HG03520 (cell line): ENCODE data around the gene LDB1.
A peak's percentile ranks its signal among the peaks of the same experiment; 100 is the strongest.

Experiments used
- ATAC-seq: cut with Tn5 transposase; IDR thresholded peaks from one replicate; pipeline ENCODE4 v1.9.1; 2021; ENCODE audit warnings: mild to moderate bottlenecking, moderate library complexity; ENCODE audit not compliant: unreplicated experiment

Gene LDB1

DNA sequence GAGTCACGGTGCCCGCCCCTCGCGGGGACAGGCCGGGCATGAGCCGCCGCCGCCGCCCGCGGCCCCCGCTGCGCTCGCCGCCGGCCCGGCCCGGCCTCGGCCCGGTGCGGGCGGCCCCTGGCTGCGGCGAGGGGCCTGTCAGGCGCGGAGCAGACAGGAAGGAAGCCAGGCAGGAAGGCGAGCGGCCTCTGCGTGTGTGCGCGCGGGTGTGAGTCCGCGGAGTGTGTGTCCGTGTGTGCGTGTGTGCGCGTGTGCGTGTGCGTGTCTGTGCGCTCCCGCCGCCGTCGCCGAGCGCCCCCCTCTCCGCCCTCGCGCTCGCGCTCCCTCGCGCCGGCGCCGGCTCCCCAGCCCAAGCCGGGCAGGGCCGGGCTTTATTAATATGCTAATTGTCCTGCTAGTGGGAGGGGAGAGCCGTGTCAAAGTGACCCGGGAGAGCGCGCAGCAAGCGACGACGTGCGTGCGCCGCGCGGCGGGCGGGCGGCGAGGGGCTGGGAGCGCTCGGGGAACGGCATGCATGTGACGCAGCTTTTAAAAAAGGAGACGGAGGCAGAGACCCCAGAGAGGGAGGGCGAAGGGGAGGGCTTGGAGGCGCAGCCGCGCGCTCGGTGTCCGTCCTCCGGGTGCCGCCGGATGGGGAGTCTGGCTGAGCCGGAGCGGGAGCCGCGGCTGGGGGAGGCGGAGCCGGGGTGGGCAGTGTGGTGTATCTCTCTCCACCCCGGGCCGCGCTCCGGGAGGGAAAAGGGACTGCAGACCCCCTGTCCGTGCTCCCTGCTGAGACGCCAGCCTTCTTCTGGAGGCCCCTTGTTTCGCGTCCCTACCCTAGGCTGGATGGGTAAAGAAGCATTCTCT lies at the start of gene LDB1:
LDB1 (minus strand) TSS at position 227 of the 849 bp plus-strand sequence. CDS start 258 bp downstream, outside the sequence.
- ATAC-seq, result peak; percentile 66

- no peak for ATAC-seq
Observed at GRCh38 chr10:102167861-102168260, 47.7 kb upstream of the LDB1 start.

DNA sequence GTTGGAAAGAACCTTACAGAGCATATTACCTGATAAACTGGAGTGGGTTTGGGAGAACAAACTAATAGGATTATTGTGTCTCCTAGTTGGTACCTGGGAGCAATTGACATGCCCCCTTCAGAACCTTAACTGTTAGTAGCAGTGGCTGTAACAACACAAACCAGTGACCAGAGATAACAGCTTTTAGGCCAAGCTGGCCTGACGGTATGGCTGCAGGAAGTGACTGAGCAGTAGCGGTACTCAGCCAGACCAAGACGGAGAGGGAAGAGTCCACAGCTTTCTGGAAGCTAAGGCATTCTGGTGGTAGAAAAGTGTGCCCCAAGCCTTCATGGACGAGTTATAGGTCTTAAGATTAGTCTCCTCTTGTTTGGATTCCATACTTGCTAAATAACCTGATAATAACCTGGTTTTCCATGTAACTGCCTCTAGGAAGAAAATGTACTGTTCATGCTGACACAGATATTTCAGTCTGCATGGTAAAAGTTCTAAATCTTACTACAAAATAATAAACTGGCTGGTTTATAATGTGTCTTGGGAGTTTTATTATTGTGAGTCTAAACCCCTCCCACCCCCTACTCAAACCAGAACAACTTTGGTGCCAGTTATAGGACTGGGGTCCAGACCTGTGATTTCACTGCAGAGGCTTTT lies 43.3 kb upstream of the LDB1 start:
- ATAC-seq, result no peak

- no peak for ATAC-seq
Observed at GRCh38 chr10:102159831-102160230, 39.7 kb upstream of the LDB1 start.

DNA sequence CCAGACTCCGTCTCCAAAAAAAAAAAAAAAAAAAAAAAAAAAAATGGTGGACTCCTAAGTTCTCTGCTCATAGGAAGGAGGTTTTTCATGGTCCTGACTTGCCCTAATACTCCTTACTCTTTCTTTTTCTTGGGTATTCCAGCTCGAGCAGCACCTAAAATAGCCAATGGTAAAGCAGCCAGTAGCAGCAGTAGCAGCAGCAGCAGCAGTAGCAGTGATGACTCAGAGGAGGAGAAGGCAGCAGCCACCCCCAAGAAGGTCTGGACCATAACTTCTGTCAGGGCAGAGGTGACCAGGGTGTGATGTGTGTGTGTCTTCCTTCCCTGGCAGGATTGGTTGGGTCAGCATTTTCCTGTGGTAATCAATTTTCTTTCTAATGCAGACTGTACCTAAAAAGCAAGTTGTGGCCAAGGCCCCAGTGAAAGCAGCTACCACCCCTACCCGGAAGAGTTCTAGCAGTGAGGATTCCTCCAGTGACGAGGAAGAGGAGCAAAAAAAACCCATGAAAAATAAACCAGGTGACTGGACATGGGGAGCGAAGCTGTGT lies 39.0 kb upstream of the LDB1 start:
- no peak for ATAC-seq

DNA sequence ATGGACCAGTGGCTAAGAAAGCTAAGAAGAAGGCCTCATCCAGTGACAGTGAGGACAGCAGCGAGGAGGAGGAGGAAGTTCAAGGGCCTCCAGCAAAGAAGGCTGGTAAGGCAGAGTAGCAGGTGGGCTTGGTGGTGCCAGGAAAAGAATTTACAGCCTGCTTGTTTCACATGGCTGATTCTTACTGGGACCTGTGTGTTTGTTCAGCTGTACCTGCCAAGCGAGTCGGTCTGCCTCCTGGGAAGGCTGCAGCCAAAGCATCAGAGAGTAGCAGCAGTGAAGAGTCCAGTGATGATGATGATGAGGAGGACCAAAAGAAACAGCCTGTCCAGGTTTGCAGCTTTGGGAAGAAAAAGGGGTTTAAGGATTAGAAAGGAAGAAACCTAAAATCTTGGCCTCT lies 37.1 kb upstream of the LDB1 start:
- ATAC-seq, result no peak

- ATAC-seq, result no peak
Observed at GRCh38 chr10:102154466-102155116, 34.4 kb upstream of the LDB1 start.

DNA sequence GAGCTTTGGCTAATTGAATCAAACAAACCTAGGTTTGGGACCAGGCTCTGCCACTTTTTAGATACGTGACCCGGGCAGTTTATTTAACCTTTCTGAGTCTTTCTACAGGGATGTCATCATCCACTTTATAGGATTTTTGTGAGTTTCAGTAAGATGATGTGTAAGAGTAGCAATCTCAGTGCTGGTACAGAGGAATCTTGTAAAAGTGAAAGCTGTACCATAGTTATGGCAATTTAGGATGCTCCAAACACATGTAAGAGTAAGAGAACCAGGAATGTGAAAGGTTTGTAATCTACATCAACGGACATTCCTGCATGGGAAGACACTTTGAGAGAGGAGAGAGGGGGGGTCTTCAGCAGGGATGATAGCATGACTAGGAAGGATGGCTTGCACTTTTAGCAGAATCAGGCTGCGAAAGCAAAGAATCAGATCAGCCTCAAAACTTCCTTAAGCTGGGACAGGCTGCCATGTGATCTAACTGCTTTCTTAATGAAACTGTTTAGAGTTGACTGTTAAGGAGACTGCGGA lies 33.0 kb upstream of the LDB1 start:
- ATAC-seq, result no peak

DNA sequence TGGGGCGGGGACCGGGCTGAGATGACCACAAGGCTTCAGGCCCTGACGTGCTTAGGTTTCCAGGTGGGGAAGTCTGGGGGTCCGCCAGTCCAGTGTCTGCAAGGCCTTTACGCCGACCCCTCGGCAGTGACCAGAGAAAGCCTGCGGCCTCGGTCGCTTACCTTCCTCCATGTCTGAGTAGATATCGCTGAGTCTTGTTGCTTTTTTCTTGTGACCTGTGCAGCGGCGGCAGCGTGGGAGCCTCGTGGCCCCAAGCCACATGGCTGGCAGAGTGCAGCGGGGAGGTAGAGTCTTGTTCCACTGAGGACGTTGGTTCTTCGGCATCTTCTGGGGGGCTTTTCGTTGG lies 32.4 kb upstream of the LDB1 start:
- peak; percentile 25 for ATAC-seq

- ATAC-seq, result peak; percentile 91
Observed at GRCh38 chr10:102151774-102152544, 31.8 kb upstream of the LDB1 start, which contains the start of gene NOLC1. TSS of gene NOLC1 (plus strand) at chr10:102152389. CDS start at chr10:102152411, 22 bp downstream.

GRCh38 chr10:102150970-102151773 lies 31.0 kb upstream of the LDB1 start:
- no peak for ATAC-seq

GRCh38 chr10:102148275-102148674 lies 28.1 kb upstream of the LDB1 start:
- ATAC-seq, result no peak

GRCh38 chr10:102147561-102147960 lies 27.4 kb upstream of the LDB1 start:
- ATAC-seq, result no peak

GRCh38 chr10:102146971-102147428 lies 26.8 kb upstream of the LDB1 start:
- ATAC-seq, result no peak

DNA sequence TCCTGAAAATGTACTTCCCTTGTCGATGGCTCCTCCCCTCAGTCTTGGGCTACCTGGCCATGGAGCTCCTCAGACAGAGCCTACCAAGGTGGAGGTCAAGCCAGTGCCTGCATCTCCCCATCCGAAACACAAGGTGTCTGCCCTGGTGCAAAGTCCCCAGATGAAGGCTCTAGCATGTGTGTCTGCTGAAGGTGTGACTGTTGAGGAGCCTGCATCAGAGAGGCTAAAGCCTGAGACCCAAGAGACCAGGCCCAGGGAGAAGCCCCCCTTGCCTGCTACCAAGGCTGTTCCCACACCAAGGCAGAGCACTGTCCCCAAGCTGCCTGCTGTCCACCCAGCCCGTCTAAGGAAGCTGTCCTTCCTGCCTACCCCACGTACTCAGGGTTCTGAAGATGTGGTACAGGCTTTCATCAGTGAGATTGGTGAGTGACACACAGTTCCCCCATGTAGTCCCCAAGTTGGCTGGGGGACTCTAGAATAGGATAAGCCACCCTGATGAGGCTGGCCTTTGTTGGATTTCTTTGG lies 21.5 kb upstream of the LDB1 start:
- ATAC-seq, result no peak

DNA sequence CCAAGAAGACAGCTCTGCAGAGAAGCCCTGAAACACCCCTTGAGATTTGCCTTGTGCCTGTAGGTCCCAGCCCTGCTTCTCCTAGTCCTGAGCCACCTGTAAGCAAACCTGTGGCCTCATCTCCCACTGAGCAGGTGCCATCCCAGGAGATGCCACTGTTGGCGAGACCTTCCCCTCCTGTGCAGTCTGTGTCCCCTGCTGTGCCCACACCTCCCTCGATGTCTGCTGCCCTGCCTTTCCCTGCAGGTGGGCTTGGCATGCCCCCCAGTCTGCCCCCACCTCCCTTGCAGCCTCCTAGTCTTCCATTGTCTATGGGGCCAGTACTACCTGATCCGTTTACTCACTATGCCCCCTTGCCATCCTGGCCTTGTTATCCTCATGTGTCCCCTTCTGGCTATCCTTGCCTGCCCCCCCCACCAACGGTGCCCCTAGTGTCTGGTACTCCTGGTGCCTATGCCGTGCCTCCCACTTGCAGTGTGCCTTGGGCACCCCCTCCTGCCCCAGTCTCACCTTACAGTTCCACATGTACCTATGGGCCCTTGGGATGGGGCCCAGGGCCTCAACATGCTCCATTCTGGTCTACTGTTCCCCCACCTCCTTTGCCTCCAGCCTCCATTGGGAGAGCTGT lies 20.9 kb upstream of the LDB1 start:
- no peak for ATAC-seq

- no peak for ATAC-seq
Observed at GRCh38 chr10:102140218-102140617, 20.1 kb upstream of the LDB1 start.

DNA sequence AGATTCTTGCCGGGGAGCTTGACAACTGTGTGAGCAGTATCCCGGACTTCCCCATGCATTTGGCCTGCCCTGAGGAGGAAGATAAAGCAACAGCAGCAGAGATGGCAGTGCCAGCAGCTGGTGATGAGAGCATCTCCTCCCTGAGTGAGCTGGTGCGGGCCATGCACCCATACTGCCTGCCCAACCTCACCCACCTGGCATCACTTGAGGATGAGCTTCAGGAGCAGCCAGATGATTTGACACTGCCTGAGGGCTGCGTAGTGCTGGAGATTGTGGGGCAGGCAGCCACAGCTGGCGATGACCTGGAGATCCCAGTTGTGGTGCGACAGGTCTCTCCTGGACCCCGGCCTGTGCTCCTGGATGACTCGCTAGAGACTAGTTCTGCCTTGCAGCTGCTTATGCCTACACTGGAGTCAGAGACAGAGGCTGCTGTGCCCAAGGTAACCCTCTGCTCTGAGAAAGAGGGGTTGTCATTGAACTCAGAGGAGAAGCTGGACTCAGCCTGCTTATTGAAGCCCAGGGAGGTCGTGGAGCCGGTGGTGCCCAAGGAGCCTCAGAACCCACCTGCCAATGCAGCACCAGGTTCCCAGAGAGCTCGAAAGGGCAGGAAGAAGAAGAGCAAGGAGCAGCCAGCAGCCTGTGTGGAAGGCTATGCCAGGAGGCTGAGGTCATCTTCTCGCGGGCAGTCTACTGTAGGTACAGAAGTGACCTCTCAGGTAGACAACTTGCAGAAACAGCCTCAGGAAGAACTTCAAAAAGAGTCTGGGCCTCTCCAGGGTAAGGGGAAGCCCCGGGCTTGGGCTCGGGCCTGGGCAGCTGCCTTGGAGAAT lies 19.3 kb upstream of the LDB1 start:
- no peak for ATAC-seq
